ENCODE measurements around the gene ADGRL3. TPM values are rescaled to one million over a fixed set of nuclear protein-coding genes. Genes with fewer than 3 reads are reported as not detected.

ADGRL3 gene
- total RNA-seq, 4 donors from 2014 or later, result 4.6 to 7.1 (median 6.3) TPM

DNA sequence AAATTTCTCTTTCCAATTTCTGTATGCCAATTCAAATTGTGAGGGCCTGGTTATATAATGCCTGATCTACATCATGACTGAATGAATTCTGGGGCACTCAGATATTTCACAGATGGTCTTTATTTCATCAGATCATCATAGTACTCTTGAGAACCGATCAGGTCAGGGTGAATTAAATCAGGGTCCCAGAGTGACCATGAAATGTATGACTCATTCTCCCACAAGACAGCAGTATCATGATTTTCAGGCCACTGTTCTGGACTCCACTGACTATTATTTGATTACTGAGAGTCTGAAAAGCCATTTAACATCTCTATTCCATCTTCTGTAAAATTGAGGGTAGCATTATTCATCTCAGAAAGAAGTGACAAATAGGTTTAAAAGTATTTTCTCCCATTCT is 471.5 kb downstream of the ADGRL3 start:
- H3K9me3 ChIP-seq, result peaks cover 0 to 6% (median 0%) of the 10 kb centered on the region in 4 donors
- H3K4me3 ChIP-seq, result no peak overlapping the region
- H3K27ac ChIP-seq (replicated peaks in 1 of 4), result no peak overlapping the region
- H3K36me3 ChIP-seq, result no peaks in the 10 kb centered on the region
- H3K27me3 ChIP-seq, result no peaks in the 10 kb centered on the region
- DNase-seq (ENCODE audit: extremely low spot score), result no peak
- no peaks in the 10 kb centered on the region for H3K4me1 ChIP-seq
- intact Hi-C loops (cut with DNase I), result no loop called here
- TF ChIP-seq POLR2AphosphoS5 (IDR thresholded peaks at IDR 0.05) (no peak), POLR2A (IDR thresholded peaks at IDR 0.05; ENCODE audit: low read depth) (no peak), CTCF (IDR thresholded peaks at IDR 0.05) (no peak), EP300 (IDR thresholded peaks at IDR 0.05) (no peak)
- 72% methylated on average over 1 of the region's 1 CpG for WGBS

DNA sequence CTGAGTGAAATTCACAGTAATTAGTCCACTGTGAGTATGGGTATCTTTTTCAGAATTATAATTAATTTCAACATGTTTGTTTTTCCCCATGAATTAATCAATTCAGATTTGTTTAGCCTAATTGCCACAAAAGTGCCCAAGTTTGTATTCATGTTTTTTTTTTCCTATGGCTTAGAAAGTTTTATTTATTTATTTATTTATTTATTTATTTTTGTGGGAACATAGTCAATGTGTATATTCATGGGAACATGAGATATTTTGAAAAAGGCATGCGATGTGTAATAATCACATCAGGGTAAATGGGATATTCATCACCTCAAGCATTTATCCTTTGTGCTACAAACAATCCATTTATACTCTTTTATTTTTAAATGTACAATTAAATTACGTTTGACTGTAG is 475.3 kb downstream of the ADGRL3 start:
- intact Hi-C loops (cut with DNase I), result no loop called here
- H3K4me1 ChIP-seq, result no peaks in the 10 kb centered on the region
- 92% methylated on average over 2 of the region's 2 CpGs for WGBS
- H3K4me3 ChIP-seq, result no peak overlapping the region
- DNase-seq (ENCODE audit: extremely low spot score), result no peak
- H3K36me3 ChIP-seq, result no peaks in the 10 kb centered on the region
- TF ChIP-seq POLR2AphosphoS5 (IDR thresholded peaks at IDR 0.05) (no peak), EP300 (IDR thresholded peaks at IDR 0.05) (no peak), CTCF (IDR thresholded peaks at IDR 0.05) (no peak), POLR2A (IDR thresholded peaks at IDR 0.05; ENCODE audit: low read depth) (no peak)
- H3K27me3 ChIP-seq, result no peaks in the 10 kb centered on the region
- H3K9me3 ChIP-seq, result peaks cover 0 to 6% (median 0%) of the 10 kb centered on the region in 4 donors
- no peak overlapping the region for H3K27ac ChIP-seq (replicated peaks in 1 of 4)

DNA sequence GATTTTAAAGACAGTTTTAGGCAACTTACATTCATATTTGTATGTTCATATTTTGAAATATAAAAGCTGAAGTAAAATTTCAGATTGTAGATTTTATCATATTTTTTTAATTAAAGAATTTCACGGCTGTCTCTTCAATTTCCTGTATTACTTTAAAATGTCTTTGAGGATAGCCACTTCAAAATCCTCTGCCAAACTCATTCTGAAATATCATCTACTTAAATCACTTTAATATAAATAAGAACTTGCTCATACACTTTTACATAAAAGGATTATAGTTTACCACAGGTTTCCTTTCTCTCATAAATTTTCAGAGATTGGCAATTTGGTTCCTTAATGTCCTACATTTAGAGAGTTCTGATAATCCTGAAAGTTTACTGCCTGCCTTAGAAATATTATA is 478.2 kb downstream of the ADGRL3 start:
- Histone ChIP-seq H3K4me3 (no peak overlapping the region), H3K36me3 (no peaks in the 10 kb centered on the region), H3K27me3 (no peaks in the 10 kb centered on the region), H3K4me1 (no peaks in the 10 kb centered on the region), H3K9me3 (no peaks in the 10 kb centered on the region), H3K27ac (replicated peaks in 1 of 4) (no peak overlapping the region)
- DNase-seq (ENCODE audit: extremely low spot score), result no peak
- intact Hi-C loops (cut with DNase I), result no loop called here
- TF ChIP-seq CTCF (IDR thresholded peaks at IDR 0.05) (no peak), POLR2AphosphoS5 (IDR thresholded peaks at IDR 0.05) (no peak), EP300 (IDR thresholded peaks at IDR 0.05) (no peak)
- WGBS, result 86% methylated on average over 1 of the region's 1 CpG

DNA sequence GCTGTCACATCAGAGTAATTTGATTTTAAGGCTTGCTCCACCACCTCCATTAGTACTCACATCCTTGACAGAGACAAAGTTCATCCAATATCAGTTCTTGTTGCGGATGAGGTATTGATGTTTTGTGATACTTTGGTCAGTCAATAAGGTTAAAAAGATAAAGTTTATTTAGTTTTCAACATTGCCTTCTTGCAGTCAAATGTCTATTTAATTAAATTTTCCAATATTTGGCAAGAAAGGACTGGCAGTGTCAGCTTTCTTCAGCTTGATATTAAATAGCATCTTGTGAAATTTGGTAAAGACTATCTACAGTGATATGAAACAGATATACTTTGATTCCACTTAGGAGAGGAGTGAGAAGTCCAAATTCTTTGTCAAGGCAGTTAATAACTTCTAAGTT is 493.4 kb downstream of the ADGRL3 start:
- no peaks in the 10 kb centered on the region for H3K27me3 ChIP-seq
- 93% methylated on average over 1 of the region's 1 CpG for WGBS
- no peak for DNase-seq (ENCODE audit: extremely low spot score)
- no peak overlapping the region for H3K4me3 ChIP-seq
- H3K9me3 ChIP-seq, result no peaks in the 10 kb centered on the region
- intact Hi-C loops (cut with DNase I), result no loop called here
- no peak overlapping the region for H3K27ac ChIP-seq (replicated peaks in 1 of 4)
- no peak for TF ChIP-seq POLR2AphosphoS5 (IDR thresholded peaks at IDR 0.05)
- no peak for TF ChIP-seq POLR2A (IDR thresholded peaks at IDR 0.05; ENCODE audit: low read depth)
- no peak for TF ChIP-seq CTCF (IDR thresholded peaks at IDR 0.05)
- no peak for TF ChIP-seq EP300 (IDR thresholded peaks at IDR 0.05)
- no peaks in the 10 kb centered on the region for H3K36me3 ChIP-seq
- no peaks in the 10 kb centered on the region for H3K4me1 ChIP-seq

DNA sequence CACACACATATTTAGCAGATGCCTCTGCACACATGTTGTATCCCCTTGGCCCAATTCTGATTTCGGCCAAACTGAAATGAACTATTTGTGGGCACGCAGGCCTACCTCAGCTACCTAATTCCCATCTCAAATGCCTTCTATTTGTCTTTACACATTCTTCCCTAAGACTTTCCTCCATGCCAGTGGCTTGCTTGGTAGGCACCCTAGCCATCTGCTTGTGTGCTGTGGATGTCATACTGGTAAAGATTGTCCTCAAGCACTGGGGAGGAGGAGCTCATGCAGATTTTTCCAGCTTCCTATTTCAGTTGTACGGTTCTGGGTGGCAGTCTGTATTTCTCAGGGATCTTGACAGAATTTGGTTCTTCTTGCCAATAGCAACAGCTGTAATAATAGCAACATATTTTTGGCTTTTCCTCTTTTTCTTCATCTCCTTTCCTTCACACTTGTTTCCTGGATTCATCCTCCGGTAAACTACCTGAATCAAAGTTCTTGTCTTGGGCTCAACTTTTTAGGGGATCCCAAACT is 514.3 kb downstream of the ADGRL3 start:
- no peaks in the 10 kb centered on the region for H3K27me3 ChIP-seq
- no peak for TF ChIP-seq POLR2A (IDR thresholded peaks at IDR 0.05; ENCODE audit: low read depth)
- TF ChIP-seq CTCF (IDR thresholded peaks at IDR 0.05), result no peak
- no peak for TF ChIP-seq POLR2AphosphoS5 (IDR thresholded peaks at IDR 0.05)
- H3K27ac ChIP-seq (replicated peaks in 1 of 4), result no peak overlapping the region
- H3K4me1 ChIP-seq, result no peaks in the 10 kb centered on the region
- 67% methylated on average over 4 of the region's 4 CpGs for WGBS
- no peak for DNase-seq (ENCODE audit: extremely low spot score)
- no peak overlapping the region for H3K4me3 ChIP-seq
- intact Hi-C loops (cut with DNase I), result no loop called here
- no peaks in the 10 kb centered on the region for H3K36me3 ChIP-seq
- no peaks in the 10 kb centered on the region for H3K9me3 ChIP-seq

Measured in esophagus muscularis mucosa (tissue), 4 donors.